Measurements from ENCODE around the gene CHIC2.
A peak's percentile ranks its signal among the peaks of the same experiment; 100 is the strongest.
"Not testable (repeated sequence)": the region's sequence is repeated elsewhere in the genome, so short reads cannot be mapped to it uniquely, and the experiment has no call there.

The CHIC2 gene

GRCh38 chr4:54061873-54062272 is 2.5 kb downstream of the CHIC2 start:
- TF ChIP-seq CTCF (IDR thresholded peaks at IDR 0.05; ENCODE audit: borderline replicate concordance, control extremely low read depth, extremely low read depth, insufficient read depth, missing control alignments), result no peak
- no peak for DNase-seq (ENCODE audit: low spot score)
- in situ Hi-C loops (cut with MboI; ENCODE audit: low sequenced_read_pairs, unreplicated experiment), result no loop called here

GRCh38 chr4:54061067-54061466 is 3.3 kb downstream of the CHIC2 start:
- no peak for DNase-seq (ENCODE audit: low spot score)
- TF ChIP-seq CTCF (IDR thresholded peaks at IDR 0.05; ENCODE audit: borderline replicate concordance, control extremely low read depth, extremely low read depth, insufficient read depth, missing control alignments), result no peak
- in situ Hi-C loops (cut with MboI; ENCODE audit: low sequenced_read_pairs, unreplicated experiment), result no loop called here

GRCh38 chr4:54060116-54060515 is 4.3 kb downstream of the CHIC2 start:
- DNase-seq (ENCODE audit: low spot score), result no peak
- in situ Hi-C loops (cut with MboI; ENCODE audit: low sequenced_read_pairs, unreplicated experiment), result no loop called here
- TF ChIP-seq CTCF (IDR thresholded peaks at IDR 0.05; ENCODE audit: borderline replicate concordance, control extremely low read depth, extremely low read depth, insufficient read depth, missing control alignments), result no peak

- in situ Hi-C loops (cut with MboI; ENCODE audit: low sequenced_read_pairs, unreplicated experiment), result no loop called here
- no peak for TF ChIP-seq CTCF (IDR thresholded peaks at IDR 0.05; ENCODE audit: borderline replicate concordance, control extremely low read depth, extremely low read depth, insufficient read depth, missing control alignments)
- peak; percentile 18 for DNase-seq (ENCODE audit: low spot score)
These were observed 6.2 kb downstream of the CHIC2 start for GRCh38 chr4:54058171-54058570.

- in situ Hi-C loops (cut with MboI; ENCODE audit: low sequenced_read_pairs, unreplicated experiment), result no loop called here
- DNase-seq (ENCODE audit: low spot score), result no peak
- no peak for TF ChIP-seq CTCF (IDR thresholded peaks at IDR 0.05; ENCODE audit: borderline replicate concordance, control extremely low read depth, extremely low read depth, insufficient read depth, missing control alignments)
These were observed 8.0 kb downstream of the CHIC2 start for GRCh38 chr4:54056360-54056759.

- DNase-seq (ENCODE audit: low spot score), result no peak
- in situ Hi-C loops (cut with MboI; ENCODE audit: low sequenced_read_pairs, unreplicated experiment), result no loop called here
- TF ChIP-seq CTCF (IDR thresholded peaks at IDR 0.05; ENCODE audit: borderline replicate concordance, control extremely low read depth, extremely low read depth, insufficient read depth, missing control alignments), result no peak
These were observed 8.9 kb downstream of the CHIC2 start for GRCh38 chr4:54055494-54055893.

GRCh38 chr4:54054501-54054900 is 9.9 kb downstream of the CHIC2 start:
- no peak for DNase-seq (ENCODE audit: low spot score)
- TF ChIP-seq CTCF (IDR thresholded peaks at IDR 0.05; ENCODE audit: borderline replicate concordance, control extremely low read depth, extremely low read depth, insufficient read depth, missing control alignments), result no peak
- in situ Hi-C loops (cut with MboI; ENCODE audit: low sequenced_read_pairs, unreplicated experiment), result no loop called here

- in situ Hi-C loops (cut with MboI; ENCODE audit: low sequenced_read_pairs, unreplicated experiment); DNase-seq (ENCODE audit: low spot score): not testable (repeated sequence)
These were observed 11.1 kb downstream of the CHIC2 start for GRCh38 chr4:54053322-54053721.

Data from GM13976 (cell line).